Measurements from ENCODE around the gene ARHGAP32. TPM values are rescaled to one million over a fixed set of nuclear protein-coding genes. Genes with fewer than 3 reads are reported as not detected.

The ARHGAP32 gene
- total RNA-seq, 1 donor from 2014 or later = 25.7 TPM

DNA sequence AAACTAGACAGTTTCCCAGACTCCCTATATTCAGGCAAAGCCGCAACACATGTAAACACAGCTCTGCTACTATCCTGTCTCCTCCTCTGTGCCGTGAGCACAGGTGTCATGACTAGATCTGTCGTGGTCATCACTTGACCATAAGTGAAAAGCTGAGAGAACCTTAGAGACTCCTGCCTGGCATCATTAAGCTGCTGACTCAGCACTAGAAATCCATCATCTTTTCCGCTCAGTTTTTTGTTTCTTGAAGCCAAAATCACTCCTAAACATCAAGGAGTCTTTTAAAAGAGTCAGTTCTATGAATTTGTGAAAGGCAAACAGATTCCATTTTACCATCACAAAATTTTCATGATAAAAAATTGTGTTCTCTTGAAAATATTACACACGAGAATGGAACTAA, 147.0 kb downstream of the ARHGAP32 start:
- ATAC-seq (no peak), DNase-seq (no peak)
- no peak overlapping the region for H3K4me3 ChIP-seq
- H3K36me3 ChIP-seq = no peaks in the 10 kb centered on the region
- TF ChIP-seq, protein P1, sequence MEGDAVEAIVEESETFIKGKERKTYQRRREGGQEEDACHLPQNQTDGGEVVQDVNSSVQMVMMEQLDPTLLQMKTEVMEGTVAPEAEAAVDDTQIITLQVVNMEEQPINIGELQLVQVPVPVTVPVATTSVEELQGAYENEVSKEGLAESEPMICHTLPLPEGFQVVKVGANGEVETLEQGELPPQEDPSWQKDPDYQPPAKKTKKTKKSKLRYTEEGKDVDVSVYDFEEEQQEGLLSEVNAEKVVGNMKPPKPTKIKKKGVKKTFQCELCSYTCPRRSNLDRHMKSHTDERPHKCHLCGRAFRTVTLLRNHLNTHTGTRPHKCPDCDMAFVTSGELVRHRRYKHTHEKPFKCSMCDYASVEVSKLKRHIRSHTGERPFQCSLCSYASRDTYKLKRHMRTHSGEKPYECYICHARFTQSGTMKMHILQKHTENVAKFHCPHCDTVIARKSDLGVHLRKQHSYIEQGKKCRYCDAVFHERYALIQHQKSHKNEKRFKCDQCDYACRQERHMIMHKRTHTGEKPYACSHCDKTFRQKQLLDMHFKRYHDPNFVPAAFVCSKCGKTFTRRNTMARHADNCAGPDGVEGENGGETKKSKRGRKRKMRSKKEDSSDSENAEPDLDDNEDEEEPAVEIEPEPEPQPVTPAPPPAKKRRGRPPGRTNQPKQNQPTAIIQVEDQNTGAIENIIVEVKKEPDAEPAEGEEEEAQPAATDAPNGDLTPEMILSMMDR (IDR thresholded peaks at IDR 0.05) = no peak
- no peaks in the 10 kb centered on the region for H3K4me1 ChIP-seq
- intact Hi-C loops (cut with DNase I) = no loop called here
- H3K9me3 ChIP-seq = no peaks in the 10 kb centered on the region
- H3K27ac ChIP-seq = no peak overlapping the region
- no peaks in the 10 kb centered on the region for H3K27me3 ChIP-seq

GRCh38 chr11:129042503-129042902, 149.6 kb downstream of the ARHGAP32 start:
- ATAC-seq = no peak
- H3K27me3 ChIP-seq = no peaks in the 10 kb centered on the region
- no peaks in the 10 kb centered on the region for H3K4me1 ChIP-seq

GRCh38 chr11:129041611-129042018, 150.5 kb downstream of the ARHGAP32 start:
- H3K4me1 ChIP-seq = no peaks in the 10 kb centered on the region
- TF ChIP-seq, protein P1 (IDR thresholded peaks at IDR 0.05) = no peak
- intact Hi-C loops (cut with DNase I) = no loop called here
- no peaks in the 10 kb centered on the region for H3K27me3 ChIP-seq
- DNase-seq (no peak), ATAC-seq (no peak)
- H3K27ac ChIP-seq = no peak overlapping the region
- H3K4me3 ChIP-seq = no peak overlapping the region
- no peaks in the 10 kb centered on the region for H3K36me3 ChIP-seq
- H3K9me3 ChIP-seq = no peaks in the 10 kb centered on the region

More at GRCh38 chr11:129042503-129042902, 149.6 kb downstream of the ARHGAP32 start:
- DNase-seq = no peak
- no peaks in the 10 kb centered on the region for H3K9me3 ChIP-seq
- TF ChIP-seq, protein P1 (IDR thresholded peaks at IDR 0.05) = no peak
- H3K27ac ChIP-seq = no peak overlapping the region
- H3K36me3 ChIP-seq = no peaks in the 10 kb centered on the region
- no peak overlapping the region for H3K4me3 ChIP-seq
- intact Hi-C loops (cut with DNase I) = no loop called here

DNA sequence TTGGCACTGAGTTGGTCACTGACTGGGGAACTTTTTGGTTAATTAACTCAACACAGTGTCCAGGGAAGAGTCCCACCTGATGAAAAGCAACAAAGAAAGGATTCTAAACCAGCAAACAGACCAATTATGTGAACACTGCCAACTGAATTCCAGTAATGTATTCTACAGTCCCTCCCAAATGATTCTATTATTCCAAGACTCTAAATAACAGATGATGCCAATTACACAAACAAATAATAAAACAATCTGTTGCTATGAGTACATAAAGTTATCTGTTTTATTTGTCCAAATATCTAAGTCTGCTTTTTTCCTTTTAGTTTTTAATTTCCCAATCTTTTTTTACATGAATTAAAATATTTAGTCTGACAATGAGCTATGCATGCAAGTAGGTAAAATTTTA, 151.2 kb downstream of the ARHGAP32 start:
- no peak overlapping the region for H3K4me3 ChIP-seq
- ATAC-seq (no peak), DNase-seq (no peak)
- H3K36me3 ChIP-seq = no peaks in the 10 kb centered on the region
- TF ChIP-seq, protein P1 (IDR thresholded peaks at IDR 0.05) = no peak
- no peaks in the 10 kb centered on the region for H3K27me3 ChIP-seq
- no peaks in the 10 kb centered on the region for H3K4me1 ChIP-seq
- no peak overlapping the region for H3K27ac ChIP-seq
- intact Hi-C loops (cut with DNase I) = no loop called here
- no peaks in the 10 kb centered on the region for H3K9me3 ChIP-seq

DNA sequence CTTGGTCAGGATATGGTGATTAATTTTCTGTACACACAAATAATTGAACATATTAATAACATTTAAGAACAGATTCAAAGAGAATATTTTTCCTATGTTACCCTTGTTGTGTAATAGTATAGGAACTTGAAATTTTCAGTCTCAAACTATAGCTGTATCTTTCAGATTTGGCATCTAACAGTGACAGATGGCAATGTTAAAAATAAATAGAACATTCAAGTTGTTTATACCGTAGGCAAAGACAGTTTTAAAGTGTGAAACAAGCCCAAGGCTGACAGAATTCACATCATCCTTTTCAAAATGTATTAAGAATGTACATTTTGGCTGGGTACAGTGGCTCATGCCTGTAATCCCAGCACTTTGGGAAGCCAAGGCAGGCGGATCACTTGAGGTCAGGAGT, 156.9 kb downstream of the ARHGAP32 start:
- DNase-seq (no peak), ATAC-seq (no peak)
- Histone ChIP-seq H3K36me3 (no peaks in the 10 kb centered on the region), H3K4me3 (no peak overlapping the region), H3K4me1 (no peaks in the 10 kb centered on the region), H3K27me3 (no peaks in the 10 kb centered on the region), H3K27ac (no peak overlapping the region), H3K9me3 (no peaks in the 10 kb centered on the region)
- TF ChIP-seq, protein P1 (IDR thresholded peaks at IDR 0.05) = no peak
- intact Hi-C loops (cut with DNase I) = no loop called here

GRCh38 chr11:129034001-129034400, 158.1 kb downstream of the ARHGAP32 start:
- H3K9me3 ChIP-seq = no peaks in the 10 kb centered on the region
- ATAC-seq = no peak
- H3K4me1 ChIP-seq = no peaks in the 10 kb centered on the region
- H3K27me3 ChIP-seq = no peaks in the 10 kb centered on the region
- no peak for DNase-seq
- no peak overlapping the region for H3K4me3 ChIP-seq
- TF ChIP-seq, protein P1 (IDR thresholded peaks at IDR 0.05) = no peak
- no peaks in the 10 kb centered on the region for H3K36me3 ChIP-seq
- intact Hi-C loops (cut with DNase I) = no loop called here
- no peak overlapping the region for H3K27ac ChIP-seq
